ENCODE data around the gene PDE8A. TPM values are rescaled to one million over a fixed set of nuclear protein-coding genes. Genes with fewer than 3 reads are reported as not detected.

Gene PDE8A
- total and polyA plus RNA-seq, 2 of the 4 experiments (the other 2 are of a cell fraction): 32.4 to 35.9 TPM

GRCh38 chr15:84949043-84949442 lies 32.6 kb upstream of the PDE8A start:
- H2AK5ac ChIP-seq (ENCODE audit: low read depth, low read length): peak overlapping the region; percentile 41
- no peak overlapping the region for H3K4me3 ChIP-seq (ENCODE audit: insufficient read depth, low read depth, low read length)
- no peak overlapping the region for H3K4me2 ChIP-seq (ENCODE audit: low read depth, low read length)
- H3K9ac ChIP-seq (ENCODE audit: low read depth, low read length): no peak overlapping the region
- H4K8ac ChIP-seq (ENCODE audit: low read depth in 2 of 2, low read length in 2 of 2): no peak overlapping the region
- no peak overlapping the region for H3K56ac ChIP-seq (ENCODE audit: extremely low read depth, insufficient read depth, low read length)
- peak overlapping the region; percentile 4 for H2BK5ac ChIP-seq (ENCODE audit: low read depth, low read length, poor library complexity, severe bottlenecking)
- no peak overlapping the region for H4K5ac ChIP-seq (ENCODE audit: low read depth, low read length)
- no TSS peak for BruUV-seq (replicated peaks)
- ChIA-PET POLR2A (ENCODE audit: unreplicated experiment) (interaction anchor here (0.6 kb wide), 1 partner anchor 67 kb away, joined by 3 read pairs; no protein-coding TSS in a partner anchor), CTCF (interaction anchor here (1.4 kb wide), 1 partner anchor 95 kb away, joined by 3 read pairs; no protein-coding TSS in a partner anchor)
- dilution Hi-C loops (cut with HindIII; ENCODE audit: low sequenced_read_pairs, unreplicated experiment) (no loop called here), intact Hi-C loops (cut with micrococcal nuclease) (no loop called here), in situ Hi-C loops (cut with MboI; ENCODE audit: low sequenced_read_pairs) (no loop called here)
- no peak overlapping the region for H3K18ac ChIP-seq (ENCODE audit: low read depth, low read length)
- H3K79me1 ChIP-seq (ENCODE audit: low read depth in 1 of 2, low read length in 2 of 2): peaks cover 0 to 2% of the 10 kb centered on the region in 2 experiments; a peak in 1 of 4 replicates
- no peak overlapping the region for H2AK9ac ChIP-seq (replicated peaks; ENCODE audit: low read depth, low read length, poor library complexity)
- 0 out of 2 replicates have a peak overlapping the region, but pooled peaks have one; percentile 1 for H3K14ac ChIP-seq (replicated peaks; ENCODE audit: low read depth, low read length)
- WGBS, 2 experiments (ENCODE audit: extremely low coverage in 2 of 2, insufficient read length in 1 of 2): no CpG with 5 or more reads among the region's 2 CpGs
- peak overlapping the region; percentile 15; the same call in 1 of the 2 replicates for H2BK120ac ChIP-seq (ENCODE audit: low read depth, low read length)
- DNase-seq (peak; percentile 71), ATAC-seq (ENCODE audit: low read depth) (no peak)
- no peaks in the 10 kb centered on the region for H3K36me3 ChIP-seq (ENCODE audit: control insufficient read depth, insufficient read depth, low read length)
- TF ChIP-seq CTCF (conservative IDR thresholded peaks at IDR 0.05; ENCODE audit: low read depth, low read length) (no peak), CEBPB (IDR thresholded peaks at IDR 0.05; ENCODE audit: low read depth, low read length) (no peak), USF2 (IDR thresholded peaks at IDR 0.05; ENCODE audit: low read depth, low read length) (no peak), CHD1 (IDR thresholded peaks at IDR 0.05; ENCODE audit: low read depth, low read length) (no peak), BHLHE40 (IDR thresholded peaks at IDR 0.05; ENCODE audit: low read depth, low read length) (no peak), RFX5 (IDR thresholded peaks at IDR 0.05; ENCODE audit: low read depth, low read length) (no peak), RCOR1 (IDR thresholded peaks at IDR 0.05; ENCODE audit: insufficient replicate concordance, low read length) (no peak), ELK1 (IDR thresholded peaks at IDR 0.05; ENCODE audit: borderline replicate concordance, low read depth, low read length) (no peak)
- no peaks in the 10 kb centered on the region for H3K9me3 ChIP-seq (ENCODE audit: control insufficient read depth, insufficient read depth, low read length)
- no peak overlapping the region for H4K91ac ChIP-seq (ENCODE audit: insufficient read depth, low read depth, low read length)
- 0 out of 2 replicates have a peak overlapping the region, but pooled peaks have one; percentile 13 for H3K23ac ChIP-seq (ENCODE audit: low read depth, low read length)
- no peaks in the 10 kb centered on the region for H4K20me1 ChIP-seq (ENCODE audit: insufficient read depth, low read length)
- H3K4ac ChIP-seq (ENCODE audit: low read depth, low read length): peak overlapping the region; percentile 38; the same call in 1 of the 2 replicates
- no peak overlapping the region for H2AFZ ChIP-seq (replicated peaks; ENCODE audit: low read length, poor library complexity)
- peaks cover 13% of the 10 kb centered on the region for H3K4me1 ChIP-seq (ENCODE audit: control insufficient read depth, insufficient read depth, low read length)
- H2BK20ac ChIP-seq (ENCODE audit: low read depth, low read length): peak overlapping the region; percentile 5; the same call in 1 of the 2 replicates
- H2BK15ac ChIP-seq (ENCODE audit: low read depth, low read length): 0 out of 3 replicates have a peak overlapping the region, but pooled peaks have one; percentile 1
- no peaks in the 10 kb centered on the region for H3K27me3 ChIP-seq (ENCODE audit: control insufficient read depth, insufficient read depth, low read length)
- no peak overlapping the region for H3K27ac ChIP-seq (ENCODE audit: insufficient read depth, low read length)
- peaks cover 19% of the 10 kb centered on the region for H3K9me1 ChIP-seq (ENCODE audit: insufficient read depth, low read length)
